Smooth muscle cell (in vitro differentiated cells): Measurements from ENCODE around the gene TLCD5. TPM values are rescaled to one million over a fixed set of nuclear protein-coding genes. Genes with fewer than 3 reads are reported as not detected.

Experiments used
- DNase-seq: peaks from one replicate; lab custom pipeline; 2025; ENCODE audit not compliant: unreplicated experiment; lab: John Stamatoyannopoulos, UW
- H2AFZ ChIP-seq: fragments of 200-600 bp; sonication (generic); 2 replicates; pipeline ENCODE4 v1.6.0; 2016; ENCODE audit warnings: antibody characterized with exemption, low read depth, mild to moderate bottlenecking
- H3F3A ChIP-seq: fragments of 200-600 bp; sonication (generic); 2 replicates; pipeline ENCODE4 v1.6.0; 2017; ENCODE audit warnings: antibody characterized with exemption, low read depth
- H3K27ac ChIP-seq: fragments of 200-600 bp; sonication (generic); 2 replicates; pipeline ENCODE4 v1.5.1; 2016; ENCODE audit warnings: low read depth, mild to moderate bottlenecking
- H3K27me3 ChIP-seq: fragments of 200-600 bp; sonication (generic); 2 replicates; pipeline ENCODE4 v1.6.1; 2016; ENCODE audit warnings: low read depth, mild to moderate bottlenecking
- H3K36me3 ChIP-seq: fragments of 200-600 bp; sonication (generic); 2 replicates; pipeline ENCODE4 v1.5.1; 2016; ENCODE audit warnings: low read depth
- H3K4me1 ChIP-seq: fragments of 200-600 bp; sonication (generic); 2 replicates; pipeline ENCODE4 v1.5.1; 2016; ENCODE audit warnings: low read depth
- H3K4me2 ChIP-seq: fragments of 200-600 bp; sonication (generic); 2 replicates; pipeline ENCODE4 v1.6.0; 2016; ENCODE audit warnings: mild to moderate bottlenecking
- H3K4me3 ChIP-seq: fragments of 200-600 bp; sonication (generic); 2 replicates; pipeline ENCODE4 v1.5.1; 2016; ENCODE audit warnings: mild to moderate bottlenecking
- H3K79me2 ChIP-seq: fragments of 200-600 bp; sonication (generic); 2 replicates; pipeline ENCODE4 v1.6.0; 2016; ENCODE audit warnings: low read depth, mild to moderate bottlenecking
- H3K9ac ChIP-seq: fragments of 200-600 bp; sonication (generic); 2 replicates; pipeline ENCODE4 v1.6.0; 2016; ENCODE audit warnings: low read depth
- H3K9me3 ChIP-seq: fragments of 200-600 bp; sonication (generic); replicated peaks from 2 replicates; pipeline ENCODE4 v1.5.1; 2016; ENCODE audit warnings: low read depth
- H4K20me1 ChIP-seq: fragments of 200-600 bp; sonication (generic); 2 replicates; pipeline ENCODE4 v1.6.0; 2016; ENCODE audit warnings: low read depth
- CTCF ChIP-seq: fragments of 200-600 bp; sonication (generic); IDR thresholded peaks from 2 replicates; pipeline ENCODE4 v1.5.1; 2017; ENCODE audit warnings: borderline replicate concordance, mild to moderate bottlenecking, antibody characterized with exemption; ENCODE audit not compliant: insufficient read depth, poor library complexity, severe bottlenecking
- WGBS: methylation state at CpG from one replicate; pipeline ENCODE4 v1.1.7; 2016; ENCODE audit warnings: low lambda C conversion rate; 5-methylcytosine and 5-hydroxymethylcytosine counted together
- polyA plus RNA-seq: library from polyadenylated mRNA; unstranded; fragments of >200 nt; fragmentation: Nextera tagmentation; extraction: Ambion mirVana; gene quantifications from 2 replicates; pipeline ENCODE4 v1.2.1, GENCODE V29; 2016
- total RNA-seq: library from RNA; depleted of rRNA; stranded (reverse); fragments of >200 nt; gene quantifications from 2 replicates; pipeline ENCODE4 v1.2.3, GENCODE V29; 2014

The TLCD5 gene
- total and polyA plus RNA-seq, 2 experiments from 2014 or later: 6.0 to 6.6 TPM

- Histone ChIP-seq H2AFZ (no peak overlapping the region), H3K4me1 (peaks cover 10% of the 10 kb centered on the region), H3F3A (peaks cover 6% of the 10 kb centered on the region), H3K4me3 (no peak overlapping the region), H4K20me1 (peaks cover 95% of the 10 kb centered on the region), H3K79me2 (peaks cover 100% of the 10 kb centered on the region), H3K27ac (peak overlapping the region; percentile 27), H3K9ac (no peak overlapping the region), H3K4me2 (no peak overlapping the region), H3K9me3 (no peaks in the 10 kb centered on the region), H3K27me3 (no peaks in the 10 kb centered on the region), H3K36me3 (no peaks in the 10 kb centered on the region)
- no peak for TF ChIP-seq CTCF
- DNase-seq: no peak
Measured at GRCh38 chr11:120372296-120372695, 47.2 kb downstream of the TLCD5 start.

- DNase-seq: no peak
- H3K9me3 ChIP-seq: peaks cover 3% of the 10 kb centered on the region
Measured at GRCh38 chr11:120375076-120375475, 50.0 kb downstream of the TLCD5 start.

GRCh38 chr11:120376547-120377182 lies 51.6 kb downstream of the TLCD5 start:
- TF ChIP-seq CTCF: no peak
- Histone ChIP-seq H3K27ac (peak overlapping the region; percentile 73), H3K79me2 (peaks cover 100% of the 10 kb centered on the region), H3K4me2 (no peak overlapping the region), H3K4me1 (peaks cover 9% of the 10 kb centered on the region), H3K36me3 (no peaks in the 10 kb centered on the region), H3K9me3 (peaks cover 3% of the 10 kb centered on the region), H2AFZ (no peak overlapping the region), H3F3A (peaks cover 6% of the 10 kb centered on the region), H3K27me3 (no peaks in the 10 kb centered on the region), H3K9ac (no peak overlapping the region), H3K4me3 (no peak overlapping the region), H4K20me1 (peaks cover 82% of the 10 kb centered on the region)
- WGBS: 76% methylated on average over 6 of the region's 6 CpGs
- DNase-seq: no peak

More at GRCh38 chr11:120375076-120375475, 50.0 kb downstream of the TLCD5 start:
- no peak overlapping the region for H3K4me3 ChIP-seq
- 60% methylated on average over 3 of the region's 3 CpGs for WGBS
- H3K79me2 ChIP-seq: peaks cover 100% of the 10 kb centered on the region
- no peaks in the 10 kb centered on the region for H3K27me3 ChIP-seq
- peak overlapping the region; percentile 67 for H3K4me2 ChIP-seq
- H3K4me1 ChIP-seq: peaks cover 13% of the 10 kb centered on the region
- no peak overlapping the region for H2AFZ ChIP-seq
- TF ChIP-seq CTCF: no peak
- H3K9ac ChIP-seq: no peak overlapping the region
- peaks cover 6% of the 10 kb centered on the region for H3F3A ChIP-seq
- no peaks in the 10 kb centered on the region for H3K36me3 ChIP-seq
- H3K27ac ChIP-seq: peak overlapping the region; percentile 73
- H4K20me1 ChIP-seq: peaks cover 83% of the 10 kb centered on the region

GRCh38 chr11:120378474-120378873 lies 53.4 kb downstream of the TLCD5 start:
- Histone ChIP-seq H3K9ac (no peak overlapping the region), H3F3A (peaks cover 6% of the 10 kb centered on the region), H3K27ac (no peak overlapping the region), H3K27me3 (no peaks in the 10 kb centered on the region), H3K9me3 (peaks cover 3% of the 10 kb centered on the region), H3K4me2 (peak overlapping the region; percentile 23), H3K4me3 (no peak overlapping the region), H3K79me2 (peaks cover 100% of the 10 kb centered on the region), H3K4me1 (peaks cover 9% of the 10 kb centered on the region), H2AFZ (no peak overlapping the region), H3K36me3 (no peaks in the 10 kb centered on the region), H4K20me1 (peaks cover 65% of the 10 kb centered on the region)
- no peak for DNase-seq
- whole genome bisulfite sequencing: 94% methylated on average over 3 of the region's 3 CpGs
- TF ChIP-seq CTCF: no peak
